CD1c-positive myeloid dendritic cell (primary cell): ENCODE data around the gene FOSL1.
A peak's percentile ranks its signal among the peaks of the same experiment; 100 is the strongest.
"Not testable (repeated sequence)": the region's sequence is repeated elsewhere in the genome, so short reads cannot be mapped to it uniquely, and the experiment has no call there.

Experiments
- DNase-seq: peaks from one replicate; pipeline ENCODE4 v3.0.0-alpha.2; 2016; ENCODE audit errors: extremely low spot score

Gene FOSL1

GRCh38 chr11:65896034-65896999 lies 3.9 kb downstream of the FOSL1 start:
- no peak for DNase-seq

- no peak for DNase-seq
Observed at GRCh38 chr11:65895482-65895981, 4.7 kb downstream of the FOSL1 start.

DNA sequence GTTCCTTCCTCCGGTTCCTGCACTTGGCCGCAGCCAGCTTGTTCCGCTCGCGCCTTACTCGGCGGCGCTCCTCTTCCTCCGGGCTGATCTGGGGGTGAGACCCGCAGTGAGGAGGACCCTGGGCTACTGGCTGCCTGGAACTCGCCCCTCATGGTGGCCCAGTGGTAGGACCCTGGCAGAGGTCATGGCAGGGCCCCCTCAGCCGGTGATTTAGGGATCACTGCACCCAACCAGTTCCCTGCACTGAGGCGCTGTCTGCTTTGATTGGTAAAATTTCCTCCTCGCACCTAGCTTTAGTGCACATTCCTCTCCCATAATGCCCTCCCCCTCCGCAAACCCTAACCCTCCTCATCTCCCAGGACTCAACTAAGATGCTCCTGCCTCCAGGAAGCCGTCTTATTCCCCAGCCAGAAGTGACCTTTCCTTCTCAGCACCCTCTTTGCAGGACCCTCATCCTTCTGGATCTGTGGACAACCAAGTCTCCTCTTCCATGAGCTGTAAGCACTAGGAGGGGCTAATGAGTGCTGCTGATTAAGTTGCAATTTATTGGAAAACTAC lies 6.1 kb downstream of the FOSL1 start:
- peak; percentile 51 for DNase-seq

- no peak for DNase-seq
Observed at GRCh38 chr11:65892661-65893317, 7.4 kb downstream of the FOSL1 start.

- not testable (repeated sequence) for DNase-seq
Observed at GRCh38 chr11:65892137-65892540, 8.0 kb downstream of the FOSL1 start.

- peak; percentile 33 for DNase-seq
Observed at GRCh38 chr11:65891219-65892136, 8.7 kb downstream of the FOSL1 start.

GRCh38 chr11:65890324-65891218 lies 9.6 kb downstream of the FOSL1 start, which contains the start of gene CCDC85B:
CCDC85B (plus strand) TSS chr11:65890673; CDS start chr11:65890784, 111 bp downstream.
- DNase-seq, result peak; percentile 99

DNA sequence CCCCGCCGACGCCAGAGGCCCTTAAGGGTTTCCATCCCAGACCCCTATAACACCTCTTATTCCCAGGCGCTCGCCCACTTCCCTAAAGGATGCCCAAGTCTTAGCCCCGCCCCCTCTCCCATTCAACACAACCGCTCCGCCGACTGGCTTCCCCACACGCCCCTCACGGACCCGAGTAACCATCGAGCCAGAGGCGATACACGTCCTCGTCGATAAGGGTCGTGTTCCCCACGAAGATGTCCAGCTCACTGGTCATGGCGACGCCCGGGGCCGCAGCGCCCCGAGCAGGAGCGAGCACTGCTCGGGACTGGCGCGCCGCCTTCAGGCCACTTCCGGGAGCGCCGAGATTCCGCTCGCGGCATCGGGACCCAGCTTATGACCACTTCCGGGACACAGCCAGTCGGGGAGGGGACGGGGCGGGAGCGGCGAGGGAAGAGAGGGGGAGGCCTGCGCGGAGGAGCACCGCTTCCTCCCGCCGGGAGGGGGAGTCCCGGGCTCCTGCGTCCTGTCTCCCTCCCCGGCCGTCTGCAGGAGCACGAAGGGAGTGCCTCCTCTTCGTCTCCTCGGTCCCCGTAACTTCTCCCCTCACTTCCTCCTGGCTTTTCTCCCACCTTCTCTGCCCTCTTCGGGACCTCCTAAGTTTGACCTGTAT lies 11.9 kb downstream of the FOSL1 start, which contains the start of gene FIBP:
Gene FIBP (minus strand): TSS at position 309 of the 652 bp plus-strand sequence. CDS start 53 bp downstream, at position 256.
- peak; percentile 98 for DNase-seq

DNA sequence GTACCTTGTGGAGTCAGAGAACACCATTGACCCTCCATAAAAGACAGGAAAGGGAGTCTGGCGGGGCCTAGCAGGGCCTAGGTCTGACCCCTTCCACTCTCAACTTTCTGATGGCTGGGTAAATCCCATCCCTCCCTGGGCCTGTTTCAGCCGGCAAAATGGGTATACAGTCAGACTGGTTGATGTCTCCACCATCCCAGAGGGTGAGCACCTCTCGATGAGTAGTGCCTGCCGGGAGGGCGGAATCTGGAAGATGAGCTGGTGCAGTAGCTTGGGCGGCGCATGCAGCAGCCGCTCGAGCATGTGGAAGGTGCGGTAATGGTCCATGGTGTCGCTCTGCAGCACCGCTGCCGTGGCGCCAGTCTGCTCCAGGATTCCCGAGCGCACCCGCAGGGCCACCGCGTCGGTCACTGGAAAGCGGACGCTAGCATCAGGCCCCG lies 12.4 kb downstream of the FOSL1 start:
- no peak for DNase-seq

- DNase-seq, result no peak
Observed at GRCh38 chr11:65886826-65887722, 13.1 kb downstream of the FOSL1 start.

GRCh38 chr11:65885808-65886536 lies 14.2 kb downstream of the FOSL1 start:
- no peak for DNase-seq

DNA sequence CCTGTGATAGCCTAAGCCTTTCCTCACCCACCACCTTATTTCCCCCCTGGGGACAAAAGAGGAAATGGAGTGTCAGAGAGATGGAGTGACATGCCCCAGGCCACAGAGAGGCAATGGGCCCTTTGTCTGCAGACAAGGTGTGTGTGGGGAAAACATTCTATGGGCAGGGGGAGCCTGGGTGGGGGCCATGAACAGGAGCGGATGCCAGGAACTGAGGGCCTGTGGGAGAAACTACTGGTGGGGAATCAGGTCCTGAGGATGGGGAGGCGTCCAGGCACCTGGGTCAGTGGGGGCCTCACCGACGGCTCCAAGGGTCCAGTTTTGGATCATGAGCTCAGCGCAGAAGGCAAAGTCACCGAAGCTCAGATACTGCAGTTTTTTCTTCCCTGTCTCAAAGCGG lies 15.0 kb downstream of the FOSL1 start:
- DNase-seq, result no peak

GRCh38 chr11:65884716-65885092 lies 15.5 kb downstream of the FOSL1 start:
- peak; percentile 89 for DNase-seq

DNA sequence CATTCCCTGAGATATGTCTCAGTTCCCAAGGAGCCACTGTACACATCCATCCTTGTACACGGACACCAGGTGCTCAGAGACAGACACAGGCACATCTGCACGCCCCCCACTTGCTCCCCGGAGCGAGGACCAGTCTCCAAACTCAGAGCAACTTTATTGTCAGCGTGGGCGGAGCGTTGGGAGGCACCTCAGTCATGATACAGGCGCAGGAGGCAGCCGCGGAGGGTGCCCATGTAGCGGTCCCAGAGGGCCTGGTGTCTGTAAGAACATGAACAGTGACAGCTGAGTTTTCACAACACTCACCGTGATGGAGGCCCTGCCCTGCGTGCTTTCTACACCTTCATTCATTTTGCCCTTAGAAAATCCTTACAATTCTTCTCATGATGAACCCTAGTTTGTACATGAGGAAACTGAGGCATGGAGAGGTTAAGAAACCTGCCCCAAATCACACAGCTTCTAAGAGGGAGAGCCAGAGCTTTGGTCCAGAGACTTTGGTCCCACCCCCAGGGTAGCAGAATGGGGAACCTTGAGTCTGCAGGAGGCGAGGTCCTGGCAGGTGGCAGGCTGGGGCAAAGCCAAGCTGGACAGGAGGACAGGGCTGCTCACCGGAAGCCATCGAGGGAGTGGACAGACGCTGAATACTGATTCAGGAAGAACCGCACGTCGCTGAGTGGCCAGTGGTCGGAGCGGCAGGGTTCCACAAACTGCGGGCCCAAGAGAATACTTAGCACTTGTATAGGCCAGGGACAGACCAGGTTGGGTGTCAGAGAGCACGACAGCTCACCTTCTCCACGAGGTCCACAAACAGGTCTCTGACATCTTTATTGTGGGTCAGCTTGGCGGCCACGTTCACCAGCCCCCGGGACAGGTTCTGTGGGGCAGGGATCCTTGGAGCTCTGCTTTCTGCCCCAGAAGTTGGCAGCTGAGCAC lies 16.1 kb downstream of the FOSL1 start:
- DNase-seq, result no peak

DNA sequence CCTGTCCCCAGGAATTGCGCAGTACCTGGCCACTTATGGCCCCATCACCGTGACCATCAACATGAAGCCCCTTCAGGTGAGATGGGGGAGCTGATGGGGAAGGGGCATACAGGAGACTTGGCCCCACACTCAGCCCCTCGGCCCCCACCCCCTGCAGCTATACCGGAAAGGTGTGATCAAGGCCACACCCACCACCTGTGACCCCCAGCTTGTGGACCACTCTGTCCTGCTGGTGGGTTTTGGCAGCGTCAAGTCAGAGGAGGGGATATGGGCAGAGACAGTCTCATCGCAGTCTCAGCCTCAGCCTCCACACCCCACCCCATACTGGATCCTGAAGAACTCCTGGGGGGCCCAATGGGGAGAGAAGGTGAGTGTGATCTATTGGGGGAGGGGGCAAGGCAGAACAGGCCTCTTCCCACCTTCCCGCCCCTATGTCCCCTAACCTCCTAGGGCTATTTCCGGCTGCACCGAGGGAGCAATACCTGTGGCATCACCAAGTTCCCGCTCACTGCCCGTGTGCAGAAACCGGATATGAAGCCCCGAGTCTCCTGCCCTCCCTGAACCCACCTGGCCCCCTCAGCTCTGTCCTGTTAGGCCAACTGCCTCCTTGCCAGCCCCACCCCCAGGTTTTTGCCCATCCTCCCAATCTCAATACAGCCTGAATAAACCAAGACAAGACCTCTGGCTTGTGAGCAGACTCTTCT lies 17.0 kb downstream of the FOSL1 start:
- no peak for DNase-seq
